HCT116 (cell line): ENCODE results near the gene HOXA7. TPM values are rescaled to one million over a fixed set of nuclear protein-coding genes. Genes with fewer than 3 reads are reported as not detected.

Experiments
- ATAC-seq: fragments of 200-7000 bp; cut with Tn5 transposase; 2 replicates; pipeline ENCODE4 v1.9.1; 2020; ENCODE audit warnings: mild to moderate bottlenecking, moderate library complexity
- BruUV-seq: library from RNA; stranded (reverse); fragments of 400-500 nt; replicated peaks from 2 replicates; lab custom pipeline; 2021; lab: Mats Ljungman, UMichigan
- CTCF ChIA-PET: fragments of 300-600 bp; sonication (Branson Sonifier 250); formaldehyde crosslinking; loops from one replicate; lab custom pipeline; 2021; ENCODE audit warnings: antibody characterized with exemption; lab: Charles Lee
- POLR2A ChIA-PET: fragments of 300-600, 350-600 bp; sonication (Branson Sonifier 250); formaldehyde crosslinking; loops from one replicate; lab custom pipeline; 2021; ENCODE audit warnings: antibody characterized with exemption; lab: Charles Lee
- RAD21 ChIA-PET, 2 experiments: fragments of 300-600 bp; sonication (Branson Sonifier 250); formaldehyde crosslinking; loops; one replicate each; lab custom pipeline; 2023; ENCODE audit warnings: low total read pairs in 2 of 2; ENCODE audit not compliant: uncharacterized antibody in 2 of 2, unreplicated experiment in 2 of 2, low non-redundant PET in 1 of 2; lab: Charles Lee
- DNase-seq: peaks from one replicate; pipeline ENCODE4 v3.0.0-alpha.2; 2010; ENCODE audit warnings: low read depth, low spot score
- H2AFZ ChIP-seq: fragments of 200-600 bp; shearing (Covaris generic), sonication (generic); 2 replicates; pipeline ENCODE4 v1.6.1; 2017; ENCODE audit warnings: low read depth, mixed run types, mixed read lengths, antibody characterized with exemption, low read length; ENCODE audit not compliant: poor library complexity, severe bottlenecking
- H3K27ac ChIP-seq: 2 replicates; pipeline ENCODE4 v1.5.1; 2012; ENCODE audit warnings: low read depth, low read length
- H3K27me3 ChIP-seq: fragments of 200-600 bp; sonication (generic); 2 replicates; pipeline ENCODE4 v1.6.1; 2016; ENCODE audit warnings: mixed run types, low read length, mixed read lengths; ENCODE audit not compliant: insufficient read depth
- H3K36me3 ChIP-seq, 2 experiments: fragments of 200-500 bp in 1 of 2; fragments of 200-600 bp in 1 of 2; sonication (Bioruptor generic) in 1 of 2; sonication (generic) in 1 of 2; 2 replicates each; pipeline versions ENCODE4 v1.5.1 to v1.6.1; 2014 to 2016; ENCODE audit warnings: low read length in 2 of 2, inconsistent platforms in 1 of 2, mixed read lengths in 1 of 2, mixed run types in 1 of 2; ENCODE audit not compliant: insufficient read depth in 2 of 2, control insufficient read depth in 1 of 2
- H3K4me1 ChIP-seq, 2 experiments: fragments of 200-600 bp in 1 of 2; sonication (generic) in 1 of 2; 2 replicates each; pipeline versions ENCODE4 v1.5.1 to v1.6.1; 2012 to 2017; ENCODE audit warnings: low read length in 2 of 2, inconsistent platforms in 1 of 2, mild to moderate bottlenecking in 1 of 2, mixed read lengths in 1 of 2, mixed run types in 1 of 2, moderate library complexity in 1 of 2; ENCODE audit not compliant: insufficient read depth in 2 of 2, control insufficient read depth in 1 of 2
- H3K4me2 ChIP-seq: fragments of 200-600 bp; sonication (generic); 2 replicates; pipeline ENCODE4 v1.6.1; 2017; ENCODE audit warnings: mixed run types, low read length, mixed read lengths
- H3K4me3 ChIP-seq, 2 experiments: fragments of 200-600 bp in 1 of 2; sonication (generic) in 1 of 2; replicated peaks in 1 of 2; 2 replicates each; pipeline ENCODE4 v1.5.1; 2011 to 2016; ENCODE audit warnings: low read length in 2 of 2, control low read depth in 1 of 2, low read depth in 1 of 2, mild to moderate bottlenecking in 1 of 2, mixed read lengths in 1 of 2, mixed run types in 1 of 2
- H3K79me2 ChIP-seq: fragments of 200-600 bp; sonication (generic); 2 replicates; pipeline ENCODE4 v1.6.1; 2017; ENCODE audit warnings: mild to moderate bottlenecking, mixed run types, low read length, moderate library complexity, mixed read lengths; ENCODE audit not compliant: insufficient read depth
- H3K9ac ChIP-seq: fragments of 200-600 bp; sonication (generic); 2 replicates; pipeline ENCODE4 v1.6.1; 2016; ENCODE audit warnings: low read length, mixed read lengths
- H3K9me2 ChIP-seq: fragments of 200-600 bp; sonication (generic), shearing (Covaris generic); 2 replicates; pipeline ENCODE4 v1.6.1; 2017; ENCODE audit warnings: mixed run types, mild to moderate bottlenecking, moderate library complexity; ENCODE audit not compliant: insufficient read depth
- H3K9me3 ChIP-seq, 2 experiments: fragments of 200-500 bp in 1 of 2; fragments of 200-600 bp in 1 of 2; sonication (Bioruptor generic) in 1 of 2; sonication (generic) in 1 of 2; 2 replicates each; pipeline ENCODE4 v1.6.1; 2014 to 2017; ENCODE audit warnings: low read length in 2 of 2, mixed read lengths in 2 of 2, inconsistent platforms in 1 of 2, low read depth in 1 of 2, mild to moderate bottlenecking in 1 of 2, mixed run types in 1 of 2, moderate library complexity in 1 of 2; ENCODE audit not compliant: control insufficient read depth in 1 of 2, insufficient read depth in 1 of 2
- H4K20me1 ChIP-seq: fragments of 200-600 bp; sonication (generic), shearing (Covaris generic); 2 replicates; pipeline ENCODE4 v1.6.1; 2017; ENCODE audit warnings: mixed run types, mild to moderate bottlenecking, moderate library complexity; ENCODE audit not compliant: insufficient read depth
- RAD21 ChIP-seq: IDR thresholded peaks from 2 replicates; pipeline ENCODE4 v1.6.1; 2012; ENCODE audit warnings: low read depth, mild to moderate bottlenecking
- SP1 ChIP-seq: IDR thresholded peaks from 2 replicates; pipeline ENCODE4 v1.6.1; 2012; ENCODE audit warnings: low read depth
- TCF7L2 ChIP-seq: IDR thresholded peaks from 2 replicates; pipeline ENCODE4 v1.7.0; 2011; ENCODE audit warnings: borderline replicate concordance, inconsistent platforms; ENCODE audit not compliant: insufficient read depth, insufficient read length; ENCODE audit errors: extremely low read depth
- ZBTB33 ChIP-seq: IDR thresholded peaks from 2 replicates; pipeline ENCODE4 v1.6.1; 2011; ENCODE audit warnings: mild to moderate bottlenecking, low read length, moderate library complexity; ENCODE audit not compliant: insufficient replicate concordance; ENCODE audit errors: extremely low read depth
- ZFX ChIP-seq: fragments of 450-650 bp; IDR thresholded peaks from 2 replicates; pipeline ENCODE4 v1.6.1; 2017
- intact Hi-C: fragments of 100-400 bp; cut with micrococcal nuclease; formaldehyde crosslinking; loops from 2 replicates; pipeline ENCODE4 v1.10.0; 2022
- total RNA-seq: library from RNA; stranded (reverse); gene quantifications from one replicate; pipeline ENCODE4 v1.2.1, GENCODE V29; 2021; ENCODE audit not compliant: unreplicated experiment

Gene HOXA7
- total RNA-seq, 1 experiment from 2014 or later, result 15.0 TPM

- H2AFZ ChIP-seq, result no peak overlapping the region
- intact Hi-C loops, result loop anchor here (1.0 to 2.0 kb wide), 2 partner anchors 16 to 19 kb away; partner anchors contain the start of gene HOXA4
- peak overlapping the region; percentile 92 for H3K4me2 ChIP-seq
Observed at GRCh38 chr7:27114881-27115220, 41.6 kb downstream of the HOXA7 start.

More at GRCh38 chr7:27114881-27115220, 41.6 kb downstream of the HOXA7 start:
- BruUV-seq, result no TSS peak
- H3K36me3 ChIP-seq, result no peaks in the 10 kb centered on the region
- DNase-seq (no peak), ATAC-seq (peak; percentile 4)
- H3K79me2 ChIP-seq, result peaks cover 20% of the 10 kb centered on the region
- RAD21 ChIA-PET, result interaction anchor here (0.6 to 1.5 kb wide), 5 partner anchors 18 to 259 kb away, joined by 3 to 4 read pairs (median 3); partner anchors contain the start of gene HOXA1 (in 1 of the 2)
- no peaks in the 10 kb centered on the region for H3K9me2 ChIP-seq
- H3K27ac ChIP-seq, result peak overlapping the region; percentile 46
- peak overlapping the region; percentile 72 for H3K9ac ChIP-seq
- H3K27me3 ChIP-seq, result peaks cover 10% of the 10 kb centered on the region; the same call in 1 of the 2 replicates
- H3K9me3 ChIP-seq, result no peaks in the 10 kb centered on the region
- POLR2A ChIA-PET, result interaction anchor here (0.9 to 2.4 kb wide), 6 partner anchors 10 to 250 kb away, joined by 3 to 8 read pairs (median 4); partner anchors contain the start of genes HOXA1, HOXA4 and SKAP2
- CTCF ChIA-PET, result interaction anchor here (1.1 kb wide), 1 partner anchor 36 kb away, joined by 3 read pairs; no protein-coding TSS in a partner anchor
- peak overlapping the region; percentile 47 to 60 for H3K4me3 ChIP-seq
- no peaks in the 10 kb centered on the region for H4K20me1 ChIP-seq
- H3K4me1 ChIP-seq, result peaks cover 62 to 77% of the 10 kb centered on the region in 2 experiments
- no peak for TF ChIP-seq ZFX
- no peak for TF ChIP-seq RAD21
- TF ChIP-seq ZBTB33, result no peak
- no peak for TF ChIP-seq SP1
- no peak for TF ChIP-seq TCF7L2
